Thyroid gland (tissue), 4 donors: ENCODE data around the gene DOLPP1. TPM values are rescaled to one million over a fixed set of nuclear protein-coding genes. Genes with fewer than 3 reads are reported as not detected.

Source experiments
- DNase-seq, 2 donors: peaks; one replicate each; pipeline ENCODE4 v3.0.0-alpha.2; 2019
- H3K27ac ChIP-seq, 3 donors: fragments of 200-600 bp; sonication (generic); 1 replicate in 2 of 3; 2 replicates in 1 of 3; pipeline ENCODE4 v1.5.1; 2016 to 2019; ENCODE audit warnings: mild to moderate bottlenecking in 1 of 3, moderate library complexity in 1 of 3
- H3K27me3 ChIP-seq: fragments of 200-600 bp; sonication (generic); one replicate; pipeline ENCODE4 v1.5.1; 2019
- H3K36me3 ChIP-seq, 2 donors: fragments of 200-600 bp; sonication (generic); one replicate each; pipeline ENCODE4 v1.5.1; 2016 to 2019
- H3K4me1 ChIP-seq, 2 donors: fragments of 200-600 bp; sonication (generic); one replicate each; pipeline ENCODE4 v1.5.1; 2017 to 2019
- H3K4me3 ChIP-seq, 3 donors: fragments of 200-600 bp; sonication (generic); replicated peaks in 1 of 3; 1 replicate in 2 of 3; 2 replicates in 1 of 3; pipeline ENCODE4 v1.5.1; 2016; ENCODE audit warnings: mild to moderate bottlenecking in 1 of 3
- H3K9me3 ChIP-seq: fragments of 200-600 bp; sonication (generic); one replicate; pipeline ENCODE4 v1.5.1; 2017
- POLR2A ChIP-seq, 2 donors: fragments of 450-650 bp; IDR thresholded peaks; one replicate each; pipeline ENCODE4 v1.6.1; 2017; ENCODE audit warnings: antibody characterized with exemption in 2 of 2, mild to moderate bottlenecking in 2 of 2, moderate library complexity in 1 of 2
- WGBS, 2 donors: methylation state at CpG; one replicate each; pipeline ENCODE4 v1.1.5; 2017; 5-methylcytosine and 5-hydroxymethylcytosine counted together
- intact Hi-C: fragments of 100-400 bp; cut with DNase I; formaldehyde crosslinking; loops from one replicate; pipeline ENCODE4 v1.15.1; 2023
- total RNA-seq, 4 donors: library from RNA; depleted of rRNA; stranded (reverse); fragments of >200 nt; gene quantifications; one replicate each; pipeline ENCODE4 v1.2.3, GENCODE V29; 2016
- TF ChIP-seq, protein P1 (sequence below), 6 experiments: fragments of 200-600 bp in 3 of 6; fragments of 450-650 bp in 3 of 6; sonication (generic) in 3 of 6; IDR thresholded peaks; one replicate each; pipeline ENCODE4 v1.5.1; 2016 to 2019; ENCODE audit warnings: antibody characterized with exemption in 6 of 6, mild to moderate bottlenecking in 2 of 6, inconsistent platforms in 1 of 6, moderate library complexity in 1 of 6

Gene DOLPP1
- total RNA-seq, 4 donors from 2014 or later = 6.0 to 10.9 (median 8.3) TPM

DNA sequence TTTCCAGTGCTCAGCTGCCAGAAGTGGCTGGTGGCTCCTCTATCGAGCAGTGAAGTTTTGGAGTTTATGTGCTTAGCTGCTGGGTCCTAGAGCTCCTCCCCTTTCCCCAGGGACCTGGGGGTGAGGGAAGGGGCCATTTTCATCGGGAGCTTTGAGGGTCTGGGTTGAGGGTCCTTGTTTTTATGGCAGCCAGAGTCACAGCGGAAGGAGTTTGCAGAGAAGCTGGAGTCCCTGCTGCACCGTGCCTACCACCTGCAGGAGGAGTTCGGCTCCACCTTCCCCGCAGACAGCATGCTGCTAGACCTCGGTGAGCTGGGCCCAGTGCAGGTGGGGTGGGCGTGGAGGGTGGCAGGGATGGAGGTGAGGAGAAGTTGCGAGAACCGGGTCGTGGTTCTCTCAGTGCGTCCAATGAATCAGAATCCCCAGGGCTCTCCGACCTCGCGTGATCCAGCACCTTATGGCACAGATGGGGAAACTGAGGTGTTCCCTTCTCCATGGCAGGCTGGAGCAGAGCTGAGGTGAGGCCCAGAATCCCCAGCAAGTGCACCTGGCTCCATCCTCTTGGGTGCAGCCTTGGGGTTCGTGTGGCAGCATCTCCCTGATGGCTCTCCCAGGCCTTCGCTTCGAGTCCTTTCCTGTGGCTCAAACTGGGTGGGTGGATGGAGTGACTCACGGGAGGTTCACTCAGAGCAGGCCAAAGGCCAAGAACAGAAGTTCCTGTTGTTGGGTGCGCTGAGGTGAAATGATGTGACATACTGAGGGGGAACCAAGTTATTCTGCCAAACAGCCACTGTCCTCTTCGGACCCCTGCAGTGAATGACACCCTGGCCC lies 21.7 kb upstream of the DOLPP1 start:
- no peak for TF ChIP-seq POLR2A (IDR thresholded peaks at IDR 0.05)
- TF ChIP-seq, protein P1, sequence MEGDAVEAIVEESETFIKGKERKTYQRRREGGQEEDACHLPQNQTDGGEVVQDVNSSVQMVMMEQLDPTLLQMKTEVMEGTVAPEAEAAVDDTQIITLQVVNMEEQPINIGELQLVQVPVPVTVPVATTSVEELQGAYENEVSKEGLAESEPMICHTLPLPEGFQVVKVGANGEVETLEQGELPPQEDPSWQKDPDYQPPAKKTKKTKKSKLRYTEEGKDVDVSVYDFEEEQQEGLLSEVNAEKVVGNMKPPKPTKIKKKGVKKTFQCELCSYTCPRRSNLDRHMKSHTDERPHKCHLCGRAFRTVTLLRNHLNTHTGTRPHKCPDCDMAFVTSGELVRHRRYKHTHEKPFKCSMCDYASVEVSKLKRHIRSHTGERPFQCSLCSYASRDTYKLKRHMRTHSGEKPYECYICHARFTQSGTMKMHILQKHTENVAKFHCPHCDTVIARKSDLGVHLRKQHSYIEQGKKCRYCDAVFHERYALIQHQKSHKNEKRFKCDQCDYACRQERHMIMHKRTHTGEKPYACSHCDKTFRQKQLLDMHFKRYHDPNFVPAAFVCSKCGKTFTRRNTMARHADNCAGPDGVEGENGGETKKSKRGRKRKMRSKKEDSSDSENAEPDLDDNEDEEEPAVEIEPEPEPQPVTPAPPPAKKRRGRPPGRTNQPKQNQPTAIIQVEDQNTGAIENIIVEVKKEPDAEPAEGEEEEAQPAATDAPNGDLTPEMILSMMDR (IDR thresholded peaks at IDR 0.05) = no peak
- intact Hi-C loops = no loop called here
- Histone ChIP-seq H3K27ac (no peak overlapping the region), H3K4me3 (no peak overlapping the region), H3K4me1 (no peaks in the 10 kb centered on the region), H3K27me3 (no peaks in the 10 kb centered on the region), H3K36me3 (peaks cover 39 to 46% of the 10 kb centered on the region in 2 donors), H3K9me3 (no peaks in the 10 kb centered on the region)
- DNase-seq = no peak
- WGBS, 2 donors = 91 to 92% methylated on average over 20 to 21 of the region's 21 CpGs

DNA sequence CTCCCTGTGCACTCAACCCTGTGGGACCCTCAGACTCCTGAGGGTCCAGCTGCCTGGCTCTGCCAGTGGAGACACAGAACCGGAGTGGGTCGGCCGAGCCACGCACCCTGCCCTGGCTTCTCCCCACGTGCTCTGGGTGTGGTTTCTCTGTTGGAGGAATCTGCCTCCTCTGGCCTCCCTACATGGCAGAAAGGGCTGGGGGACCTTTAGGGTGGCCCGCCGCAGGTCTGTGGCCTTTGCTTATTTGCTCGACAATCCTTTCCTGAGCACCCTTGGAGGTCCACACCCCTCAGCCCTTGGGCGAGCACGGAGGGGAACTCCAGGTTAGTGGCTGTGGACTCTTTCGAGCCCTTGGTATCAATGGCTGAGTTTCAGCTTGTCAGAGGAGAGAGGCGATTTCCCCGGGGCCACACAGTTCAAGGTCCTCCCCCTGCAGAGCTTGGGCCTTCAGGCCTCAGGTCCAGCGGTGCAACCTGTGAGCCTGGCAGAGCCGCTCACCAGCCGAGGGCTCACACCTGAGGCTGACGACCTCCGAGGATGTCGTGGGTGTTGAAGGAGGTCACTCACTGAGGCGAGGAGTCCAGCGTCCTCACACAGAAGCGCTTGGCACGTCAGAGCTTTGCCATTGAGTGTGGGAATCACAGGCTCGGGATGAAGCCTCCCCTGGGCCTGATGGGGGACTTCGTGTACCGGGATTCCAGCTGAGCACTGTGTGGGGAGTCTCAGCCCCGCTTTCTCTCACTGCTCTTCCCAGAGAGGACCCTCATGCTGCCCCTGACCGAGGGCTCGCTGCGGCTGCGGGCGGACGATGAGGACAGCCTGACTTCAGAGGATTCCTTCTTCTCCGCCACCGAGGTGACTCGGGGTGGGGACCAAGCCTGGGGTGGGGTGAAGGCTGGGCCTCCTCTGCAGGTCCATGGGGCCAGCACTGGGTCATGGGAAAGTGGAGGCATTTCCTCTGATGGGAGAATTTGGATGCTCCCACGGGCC lies 20.8 kb upstream of the DOLPP1 start:
- intact Hi-C loops = no loop called here
- no peak for DNase-seq
- Histone ChIP-seq H3K4me3 (no peak overlapping the region), H3K4me1 (no peaks in the 10 kb centered on the region), H3K9me3 (no peaks in the 10 kb centered on the region), H3K36me3 (peaks cover 41 to 53% of the 10 kb centered on the region in 2 donors), H3K27ac (no peak overlapping the region), H3K27me3 (no peaks in the 10 kb centered on the region)
- TF ChIP-seq, protein P1 (IDR thresholded peaks at IDR 0.05) = no peak
- TF ChIP-seq POLR2A (IDR thresholded peaks at IDR 0.05) = no peak
- WGBS, 2 donors = 95 to 97% methylated on average over 12 to 36 of the region's 37 CpGs

DNA sequence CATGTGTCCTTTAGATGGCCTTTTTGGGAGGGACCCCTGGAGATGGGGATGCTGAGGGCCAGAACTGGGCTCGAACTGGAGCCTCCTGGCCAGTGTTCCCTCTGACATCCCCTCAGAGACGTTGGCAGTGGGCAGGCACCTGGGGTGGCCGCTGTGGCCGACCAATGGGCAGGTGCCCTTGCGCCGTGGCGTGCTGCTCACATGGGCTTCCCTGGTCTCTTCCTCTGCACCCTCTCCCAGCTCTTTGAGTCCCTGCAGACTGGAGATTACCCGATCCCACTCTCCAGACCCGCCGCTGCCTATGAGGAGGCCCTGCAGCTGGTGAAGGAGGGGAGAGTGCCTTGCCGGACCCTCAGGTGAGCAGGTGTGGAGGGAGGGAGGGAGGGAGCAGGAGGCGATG lies 19.9 kb upstream of the DOLPP1 start:
- intact Hi-C loops = no loop called here
- no peaks in the 10 kb centered on the region for H3K27me3 ChIP-seq
- no peak overlapping the region for H3K4me3 ChIP-seq
- DNase-seq = no peak
- H3K9me3 ChIP-seq = no peaks in the 10 kb centered on the region
- no peak for TF ChIP-seq POLR2A (IDR thresholded peaks at IDR 0.05)
- TF ChIP-seq, protein P1 (IDR thresholded peaks at IDR 0.05) = no peak
- H3K4me1 ChIP-seq = no peaks in the 10 kb centered on the region
- WGBS, 2 donors = 94 to 96% methylated on average over 6 to 12 of the region's 12 CpGs
- H3K36me3 ChIP-seq = peaks cover 45 to 60% of the 10 kb centered on the region in 2 donors
- H3K27ac ChIP-seq = no peak overlapping the region

DNA sequence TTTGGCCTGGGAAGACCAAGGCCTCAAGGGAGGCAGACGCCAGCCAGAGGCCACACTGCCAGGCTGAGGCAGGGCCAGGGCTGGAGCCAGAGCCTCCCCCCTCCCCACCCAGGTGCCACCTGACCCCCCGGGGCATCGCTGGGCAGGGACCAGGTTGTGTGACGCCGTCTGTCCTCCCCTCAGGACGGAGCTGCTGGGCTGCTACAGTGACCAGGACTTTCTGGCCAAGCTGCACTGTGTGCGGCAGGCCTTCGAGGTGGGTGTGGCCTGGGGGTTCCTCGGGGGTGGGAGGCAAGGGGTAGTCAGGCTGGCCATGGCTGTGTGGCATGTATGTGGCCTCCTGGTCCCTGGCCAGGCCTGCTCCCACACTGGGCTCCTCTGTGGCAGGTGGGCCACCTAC lies 17.9 kb upstream of the DOLPP1 start:
- intact Hi-C loops = no loop called here
- H3K4me3 ChIP-seq = no peak overlapping the region
- peaks cover 55 to 63% of the 10 kb centered on the region in 2 donors for H3K36me3 ChIP-seq
- H3K4me1 ChIP-seq = no peaks in the 10 kb centered on the region
- no peak for TF ChIP-seq POLR2A (IDR thresholded peaks at IDR 0.05)
- TF ChIP-seq, protein P1 (IDR thresholded peaks at IDR 0.05) = no peak
- no peak for DNase-seq
- no peaks in the 10 kb centered on the region for H3K9me3 ChIP-seq
- H3K27ac ChIP-seq = no peak overlapping the region
- H3K27me3 ChIP-seq = no peaks in the 10 kb centered on the region
- WGBS, 2 donors = 92 to 100% methylated on average over 1 to 2 of the region's 9 CpGs
